ENCODE measurements around the gene MYLK4. TPM values are rescaled to one million over a fixed set of nuclear protein-coding genes. Genes with fewer than 3 reads are reported as not detected.

Gene MYLK4
- total and polyA plus RNA-seq, 2 donors (not counting 3 experiments of a cell fraction or from before 2014, with no cell fraction given), result 0.41 to 0.62 TPM

- no peak overlapping the region for H2AFZ ChIP-seq (ENCODE audit: low read depth, low read length)
- H3K79me2 ChIP-seq (ENCODE audit: control insufficient read depth, insufficient read depth, low read length), result no peaks in the 10 kb centered on the region
- dilution Hi-C loops (cut with MboI; ENCODE audit: extremely low pct_ligation_motif_present, low sequenced_read_pairs), result loop anchor here (25.0 kb wide), 1 partner anchor 527 kb away; no protein-coding TSS in a partner anchor
- DNase-seq (ENCODE audit: low read depth, low spot score) (no peak), FAIRE-seq (no peak)
- H3K9me1 ChIP-seq (replicated peaks; ENCODE audit: control insufficient read depth, extremely low read depth, insufficient read depth, low read length), result no peaks in the 10 kb centered on the region
- no peak overlapping the region for H3K9ac ChIP-seq (replicated peaks; ENCODE audit: extremely low read depth, insufficient read depth, low read length)
- H4K20me1 ChIP-seq (replicated peaks; ENCODE audit: control insufficient read depth, extremely low read depth, insufficient read depth, low read length), result no peaks in the 10 kb centered on the region
- H3K27me3 ChIP-seq (ENCODE audit: control insufficient read depth in 2 of 2, insufficient read depth in 2 of 2, low read length in 2 of 2), result peaks cover 0 to 14% of the 10 kb centered on the region in 2 experiments
- H3K9me3 ChIP-seq (replicated peaks; ENCODE audit: control insufficient read depth, insufficient read depth, low read length), result no peaks in the 10 kb centered on the region
- no TSS peak for BruUV-seq (replicated peaks)
- intact Hi-C loops (cut with micrococcal nuclease), result loop anchor here (10.0 kb wide), 2 partner anchors 724 to 954 kb away; no protein-coding TSS in a partner anchor
- TF ChIP-seq POLR2AphosphoS5 (IDR thresholded peaks at IDR 0.05; ENCODE audit: insufficient read depth, low read depth, low read length) (no peak), POLR2A (IDR thresholded peaks at IDR 0.05; ENCODE audit: low read depth, low read length) (no peak), FOS (IDR thresholded peaks at IDR 0.05; ENCODE audit: borderline replicate concordance, insufficient read depth, low read length) (no peak), JUN (IDR thresholded peaks at IDR 0.05; ENCODE audit: borderline replicate concordance, insufficient read depth, insufficient read length, low read depth) (no peak), EZH2 (IDR thresholded peaks at IDR 0.05; ENCODE audit: borderline replicate concordance, low read depth, low read length, severe bottlenecking) (no peak), MAX (IDR thresholded peaks at IDR 0.05; ENCODE audit: insufficient read depth, insufficient read length) (no peak), GATA2 (IDR thresholded peaks at IDR 0.05; ENCODE audit: insufficient read depth, insufficient read length, low read depth, low read length) (no peak), MYC (IDR thresholded peaks at IDR 0.05; ENCODE audit: low read depth, low read length) (no peak), CTCF (IDR thresholded peaks at IDR 0.05; ENCODE audit: extremely low read depth in 1 of 2, insufficient read depth in 1 of 2, low read depth in 1 of 2, low read length in 2 of 2) (no peak)
- POLR2A ChIA-PET, result no interaction called here
- peaks cover 3% of the 10 kb centered on the region for H3K4me1 ChIP-seq (ENCODE audit: control insufficient read depth, extremely low read depth, insufficient read depth, low read length)
- CTCF ChIA-PET, result no interaction called here
- no peaks in the 10 kb centered on the region for H3K36me3 ChIP-seq (ENCODE audit: control insufficient read depth in 2 of 2, extremely low read depth in 1 of 2, insufficient read depth in 2 of 2, low read length in 2 of 2)
- H3K4me2 ChIP-seq (ENCODE audit: insufficient read depth, low read length), result no peak overlapping the region
- H3K27ac ChIP-seq (ENCODE audit: insufficient read depth, low read depth, low read length), result no peak overlapping the region
- H3K4me3 ChIP-seq (replicated peaks in 1 of 3; ENCODE audit: insufficient read depth in 1 of 3, low read depth in 1 of 3, low read length in 3 of 3), result no peak overlapping the region
Observed at GRCh38 chr6:2639167-2639566, 111.6 kb downstream of the MYLK4 start.
